Activated CD8-positive, alpha-beta T cell treated with anti-CD3 and anti-CD28 coated beads for 36 hours (primary cell): ENCODE data around the gene RAB11FIP5. TPM values are rescaled to one million over a fixed set of nuclear protein-coding genes. Genes with fewer than 3 reads are reported as not detected.

ENCODE experiments used
- ATAC-seq: fragments of 200-7000 bp; cut with Tn5 transposase; one replicate; pipeline ENCODE4 v1.10.0; 2021; ENCODE audit warnings: mild to moderate bottlenecking, moderate library complexity
- CTCF ChIA-PET: fragments of 350-600 bp; sonication (Branson Sonifier 250); formaldehyde crosslinking; loops from one replicate; lab custom pipeline; 2021; ENCODE audit warnings: antibody characterized with exemption; lab: Charles Lee
- POLR2A ChIA-PET: fragments of 350-600 bp; sonication (Branson Sonifier 250); formaldehyde crosslinking; loops from one replicate; lab custom pipeline; 2021; ENCODE audit warnings: antibody characterized with exemption; lab: Charles Lee
- DNase-seq: peaks from one replicate; pipeline ENCODE4 v3.0.0-alpha.2; 2020
- H3K27ac Mint-ChIP-seq: one replicate; pipeline ENCODE4 v1.8.0; 2021; ENCODE audit warnings: mild to moderate bottlenecking, mixed read lengths
- H3K27me3 Mint-ChIP-seq: one replicate; pipeline ENCODE4 v1.8.0; 2021; ENCODE audit warnings: mixed read lengths
- H3K36me3 Mint-ChIP-seq: one replicate; pipeline ENCODE4 v1.8.0; 2021; ENCODE audit warnings: low read depth, mixed read lengths
- H3K4me1 Mint-ChIP-seq: one replicate; pipeline ENCODE4 v1.8.0; 2021; ENCODE audit warnings: low read depth, mixed read lengths
- H3K4me3 Mint-ChIP-seq: one replicate; pipeline ENCODE4 v1.8.0; 2021; ENCODE audit warnings: mild to moderate bottlenecking, moderate library complexity, mixed read lengths
- H3K9me3 Mint-ChIP-seq: one replicate; pipeline ENCODE4 v1.8.0; 2021; ENCODE audit warnings: mixed read lengths
- intact Hi-C: fragments of 100-400 bp; cut with micrococcal nuclease; formaldehyde crosslinking; loops from one replicate; pipeline ENCODE4 v1.10.0; 2022
- total RNA-seq, 2 experiments: library from RNA; stranded (reverse); gene quantifications; one replicate each; pipeline ENCODE4 v1.2.3, GENCODE V29; 2021
- TF ChIP-seq, protein P1 (sequence below): fragments of 200-600 bp; IDR thresholded peaks from one replicate; pipeline ENCODE4 v1.8.0; 2022; ENCODE audit warnings: antibody characterized with exemption, mild to moderate bottlenecking

The RAB11FIP5 gene
- total RNA-seq, 2 experiments from 2014 or later: 9.0 to 9.7 TPM

DNA sequence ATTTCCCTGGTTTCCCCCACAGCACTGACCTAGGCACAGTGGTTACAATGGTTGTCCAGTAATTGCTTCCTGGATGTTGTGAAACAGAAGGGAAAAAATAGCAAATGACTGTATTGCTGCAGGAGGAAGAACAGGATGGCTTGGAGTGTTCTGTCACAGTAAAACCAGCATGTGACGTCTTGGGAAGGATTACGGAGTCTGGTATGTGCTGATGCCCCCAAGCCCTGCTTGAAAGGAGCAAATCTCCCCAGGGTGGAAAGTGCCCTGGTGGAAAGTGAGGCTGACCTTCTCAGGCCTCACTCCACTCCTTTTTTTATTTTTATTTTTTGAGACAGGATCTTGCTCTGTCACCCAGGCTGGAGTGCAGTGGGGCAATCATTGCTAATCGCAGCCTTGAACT, 7.8 kb downstream of the RAB11FIP5 start:
- Mint-ChIP-seq H3K4me1 (no peaks in the 10 kb centered on the region), H3K9me3 (no peaks in the 10 kb centered on the region), H3K36me3 (no peaks in the 10 kb centered on the region), H3K4me3 (no peak overlapping the region), H3K27me3 (no peaks in the 10 kb centered on the region), H3K27ac (no peak overlapping the region)
- POLR2A ChIA-PET: interaction anchor here (1.3 kb wide), 1 partner anchor 129 kb away, joined by 3 read pairs; the partner anchor contains the start of gene CCT7
- CTCF ChIA-PET: no interaction called here
- ATAC-seq (no peak), DNase-seq (no peak)
- intact Hi-C loops: no loop called here
- TF ChIP-seq, protein P1, sequence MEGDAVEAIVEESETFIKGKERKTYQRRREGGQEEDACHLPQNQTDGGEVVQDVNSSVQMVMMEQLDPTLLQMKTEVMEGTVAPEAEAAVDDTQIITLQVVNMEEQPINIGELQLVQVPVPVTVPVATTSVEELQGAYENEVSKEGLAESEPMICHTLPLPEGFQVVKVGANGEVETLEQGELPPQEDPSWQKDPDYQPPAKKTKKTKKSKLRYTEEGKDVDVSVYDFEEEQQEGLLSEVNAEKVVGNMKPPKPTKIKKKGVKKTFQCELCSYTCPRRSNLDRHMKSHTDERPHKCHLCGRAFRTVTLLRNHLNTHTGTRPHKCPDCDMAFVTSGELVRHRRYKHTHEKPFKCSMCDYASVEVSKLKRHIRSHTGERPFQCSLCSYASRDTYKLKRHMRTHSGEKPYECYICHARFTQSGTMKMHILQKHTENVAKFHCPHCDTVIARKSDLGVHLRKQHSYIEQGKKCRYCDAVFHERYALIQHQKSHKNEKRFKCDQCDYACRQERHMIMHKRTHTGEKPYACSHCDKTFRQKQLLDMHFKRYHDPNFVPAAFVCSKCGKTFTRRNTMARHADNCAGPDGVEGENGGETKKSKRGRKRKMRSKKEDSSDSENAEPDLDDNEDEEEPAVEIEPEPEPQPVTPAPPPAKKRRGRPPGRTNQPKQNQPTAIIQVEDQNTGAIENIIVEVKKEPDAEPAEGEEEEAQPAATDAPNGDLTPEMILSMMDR: no peak

DNA sequence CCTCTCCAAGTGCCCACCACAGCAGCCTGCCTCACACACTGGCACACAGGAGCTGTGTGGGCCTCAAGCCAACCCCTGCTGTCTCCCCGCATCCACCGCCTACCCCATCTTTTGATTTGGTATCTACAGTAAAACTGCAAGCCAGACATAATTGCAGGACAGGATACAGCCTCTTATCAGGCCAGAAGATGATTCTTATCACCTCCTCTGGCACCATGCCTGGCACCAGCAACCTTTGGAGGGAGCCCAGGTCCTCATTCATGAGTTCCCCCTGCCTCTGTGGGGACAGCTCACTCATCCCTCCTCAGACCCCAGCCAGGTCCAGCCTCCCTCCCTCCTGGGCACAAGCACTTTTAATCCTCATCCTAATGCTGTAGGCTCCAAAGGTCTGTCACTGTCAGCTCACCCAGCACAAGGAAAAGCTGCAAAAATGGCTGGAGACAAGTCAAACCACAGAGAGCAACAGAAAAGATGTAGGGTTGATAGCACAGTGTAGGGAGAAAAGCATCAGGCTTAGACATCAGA, 9.7 kb downstream of the RAB11FIP5 start:
- H3K27ac Mint-ChIP-seq: no peak overlapping the region
- H3K4me3 Mint-ChIP-seq: no peak overlapping the region
- no peaks in the 10 kb centered on the region for H3K27me3 Mint-ChIP-seq
- no peaks in the 10 kb centered on the region for H3K4me1 Mint-ChIP-seq
- TF ChIP-seq, protein P1: no peak
- ChIA-PET POLR2A (interaction anchor here (0.6 kb wide), 1 partner anchor 8 kb away, joined by 3 read pairs; no protein-coding TSS in a partner anchor), CTCF (no interaction called here)
- no peaks in the 10 kb centered on the region for H3K36me3 Mint-ChIP-seq
- no peaks in the 10 kb centered on the region for H3K9me3 Mint-ChIP-seq
- ATAC-seq: no peak
- no peak for DNase-seq
- intact Hi-C loops: no loop called here

DNA sequence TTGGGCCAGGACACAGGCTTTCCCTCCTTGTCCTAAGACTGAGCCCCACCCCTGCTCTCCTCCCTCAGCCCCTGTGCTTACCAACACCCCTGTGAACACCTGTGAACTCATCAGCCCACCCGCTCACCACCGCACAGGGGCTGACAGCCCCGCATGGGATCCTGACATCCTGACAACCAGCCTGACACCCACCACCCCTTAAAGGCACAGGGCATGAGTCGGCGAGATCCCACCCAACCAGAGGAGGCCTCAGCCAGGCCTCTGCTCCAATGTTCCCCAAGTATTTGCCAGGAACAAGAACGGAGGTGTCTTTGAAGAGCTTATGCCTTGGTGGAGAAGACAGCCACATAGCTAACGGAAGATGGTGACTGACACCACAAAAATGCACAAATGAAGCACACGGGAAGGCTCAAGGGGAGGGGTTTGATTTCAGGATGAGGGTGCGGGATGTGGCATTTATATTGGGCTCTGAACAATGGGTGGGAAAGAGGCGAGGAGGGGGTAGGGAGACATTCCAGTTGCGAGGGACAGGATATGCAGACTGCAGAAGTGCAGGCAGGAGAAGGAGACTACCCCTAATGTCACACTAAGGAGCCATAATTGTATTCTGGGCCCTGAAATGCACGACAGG, 11.0 kb downstream of the RAB11FIP5 start:
- Mint-ChIP-seq H3K36me3 (no peaks in the 10 kb centered on the region), H3K4me1 (no peaks in the 10 kb centered on the region), H3K27ac (no peak overlapping the region), H3K27me3 (no peaks in the 10 kb centered on the region), H3K4me3 (no peak overlapping the region), H3K9me3 (no peaks in the 10 kb centered on the region)
- DNase-seq (no peak), ATAC-seq (no peak)
- ChIA-PET POLR2A (interaction anchor here (1.3 kb wide), 1 partner anchor 75 kb away, joined by 3 read pairs; no protein-coding TSS in a partner anchor), CTCF (no interaction called here)
- TF ChIP-seq, protein P1: no peak
- intact Hi-C loops: no loop called here

DNA sequence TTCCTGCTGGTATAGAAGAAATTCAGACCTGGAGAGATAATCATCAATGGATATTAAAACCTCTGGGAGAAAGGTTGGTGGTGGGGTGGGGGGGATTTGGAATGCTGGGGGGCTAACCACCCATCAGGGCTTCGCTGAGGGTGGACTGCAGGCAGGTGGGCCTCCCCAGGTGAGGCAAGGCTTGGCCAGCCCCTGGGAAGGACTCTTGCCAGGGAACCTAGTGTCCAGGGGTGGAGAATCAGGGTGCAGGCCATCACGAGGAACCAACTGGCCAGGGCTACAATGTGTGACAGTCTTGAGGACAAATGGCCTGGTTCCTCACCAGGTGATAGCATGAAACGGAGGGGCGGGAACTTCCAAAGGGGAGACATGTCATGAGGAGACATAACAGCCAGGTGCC, 11.8 kb downstream of the RAB11FIP5 start:
- ChIA-PET POLR2A (no interaction called here), CTCF (interaction anchor here (0.9 kb wide), 1 partner anchor 76 kb away, joined by 3 read pairs; no protein-coding TSS in a partner anchor)
- DNase-seq (no peak), ATAC-seq (no peak)
- no peaks in the 10 kb centered on the region for H3K9me3 Mint-ChIP-seq
- H3K27ac Mint-ChIP-seq: no peak overlapping the region
- no peaks in the 10 kb centered on the region for H3K36me3 Mint-ChIP-seq
- H3K4me1 Mint-ChIP-seq: no peaks in the 10 kb centered on the region
- no peaks in the 10 kb centered on the region for H3K27me3 Mint-ChIP-seq
- TF ChIP-seq, protein P1: no peak
- H3K4me3 Mint-ChIP-seq: no peak overlapping the region
- intact Hi-C loops: no loop called here

DNA sequence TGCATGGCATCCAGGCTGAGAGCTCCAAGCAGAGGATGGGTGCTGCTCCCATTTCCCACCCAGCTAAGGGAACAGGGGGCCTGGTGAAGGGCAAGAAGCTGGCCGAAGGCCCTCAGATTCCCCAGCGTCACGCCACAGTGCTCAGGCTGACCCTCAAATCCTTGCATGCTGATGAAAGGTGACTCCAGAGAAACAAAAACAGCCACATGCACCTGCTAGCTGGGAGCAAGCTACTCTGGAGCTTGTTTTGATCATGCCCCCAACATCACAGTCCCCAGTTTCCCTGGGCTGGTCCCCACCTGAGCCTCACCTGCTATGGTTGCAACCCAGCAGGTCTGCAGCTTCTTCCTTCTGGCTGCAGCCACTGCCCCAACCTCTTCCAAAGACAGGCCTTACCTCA, 13.3 kb downstream of the RAB11FIP5 start:
- no peak overlapping the region for H3K27ac Mint-ChIP-seq

More for the DNA sequence above, 13.3 kb downstream of the RAB11FIP5 start:
- POLR2A ChIA-PET: no interaction called here
- Mint-ChIP-seq H3K27me3 (no peaks in the 10 kb centered on the region), H3K4me1 (no peaks in the 10 kb centered on the region), H3K4me3 (no peak overlapping the region), H3K9me3 (no peaks in the 10 kb centered on the region), H3K36me3 (no peaks in the 10 kb centered on the region)
- TF ChIP-seq, protein P1: no peak
- DNase-seq: no peak
- no peak for ATAC-seq
- intact Hi-C loops: no loop called here
- CTCF ChIA-PET: interaction anchor here (0.8 to 1.3 kb wide), 3 partner anchors 12 to 113 kb away, joined by 3 read pairs; no protein-coding TSS in a partner anchor
